ENCODE results near the gene DMRTC2. TPM values are rescaled to one million over a fixed set of nuclear protein-coding genes. Genes with fewer than 3 reads are reported as not detected.

Gene DMRTC2
- total RNA-seq, 1 donor from 2014 or later, result not detected

DNA sequence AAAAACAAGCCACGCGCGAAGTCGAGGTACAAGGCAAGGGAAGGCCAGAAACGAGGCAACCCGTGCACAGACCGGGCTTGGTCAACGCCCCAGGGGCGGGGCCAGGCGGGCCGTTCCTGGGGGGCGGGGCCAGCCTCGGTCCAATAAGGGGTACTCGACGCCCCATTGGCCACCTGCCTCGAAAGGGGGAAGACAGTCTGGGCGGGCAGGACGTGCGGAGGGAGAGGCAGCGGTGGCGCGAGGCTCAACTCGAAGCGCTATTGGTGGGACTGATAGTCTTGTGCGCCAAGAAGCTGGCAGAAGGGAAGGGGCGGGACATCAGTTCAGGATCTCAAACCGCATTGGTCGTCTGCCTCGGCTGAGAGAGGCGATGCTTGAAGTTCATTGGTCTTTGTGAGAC is 241 bp upstream of the DMRTC2 start, which contains the start of gene LYPD4:
LYPD4 (minus strand) TSS at position 83 of the 400 bp plus-strand sequence. CDS start 5,398 bp downstream, outside the sequence.
- no peak within 1 kb of the TSS for H3K4me2 ChIP-seq (ENCODE audit: low read length)
- no peak within 1 kb of the TSS for H3K27ac ChIP-seq (ENCODE audit: low read depth, low read length)
- H3K27me3 ChIP-seq (ENCODE audit: insufficient read depth, low read length), result no peaks in the 10 kb centered on the region
- Mint-ChIP-seq H3K4me3 (ENCODE audit: unreplicated experiment) (no peak within 1 kb of the TSS), H3K27ac (ENCODE audit: unreplicated experiment) (no peak within 1 kb of the TSS), H3K27me3 (ENCODE audit: low read depth, unreplicated experiment) (peaks cover 27% of the 10 kb centered on the region), H3K36me3 (ENCODE audit: low read depth, unreplicated experiment) (no peaks in the 10 kb centered on the region), H3K9me3 (ENCODE audit: unreplicated experiment) (peaks cover 2% of the 10 kb centered on the region), H3K4me1 (ENCODE audit: low read depth, unreplicated experiment) (no peaks in the 10 kb centered on the region)
- FAIRE-seq (no peak), DNase-seq (ENCODE audit: low read depth) (no peak)
- no peaks in the 10 kb centered on the region for H3K36me3 ChIP-seq (ENCODE audit: insufficient read depth, low read length)
- no peaks in the 10 kb centered on the region for H3K4me1 ChIP-seq (ENCODE audit: insufficient read depth, low read length)
- H3K9me3 ChIP-seq (ENCODE audit: insufficient read depth, low read depth, low read length), result no peaks in the 10 kb centered on the region
- no peak within 1 kb of the TSS for H3K9ac ChIP-seq (ENCODE audit: low read length)
- no peaks in the 10 kb centered on the region for H4K20me1 ChIP-seq (ENCODE audit: insufficient read depth, low read length)
- no peak for TF ChIP-seq EZH2 (IDR thresholded peaks at IDR 0.05; ENCODE audit: insufficient read depth, low read length)
- TF ChIP-seq, protein P1, sequence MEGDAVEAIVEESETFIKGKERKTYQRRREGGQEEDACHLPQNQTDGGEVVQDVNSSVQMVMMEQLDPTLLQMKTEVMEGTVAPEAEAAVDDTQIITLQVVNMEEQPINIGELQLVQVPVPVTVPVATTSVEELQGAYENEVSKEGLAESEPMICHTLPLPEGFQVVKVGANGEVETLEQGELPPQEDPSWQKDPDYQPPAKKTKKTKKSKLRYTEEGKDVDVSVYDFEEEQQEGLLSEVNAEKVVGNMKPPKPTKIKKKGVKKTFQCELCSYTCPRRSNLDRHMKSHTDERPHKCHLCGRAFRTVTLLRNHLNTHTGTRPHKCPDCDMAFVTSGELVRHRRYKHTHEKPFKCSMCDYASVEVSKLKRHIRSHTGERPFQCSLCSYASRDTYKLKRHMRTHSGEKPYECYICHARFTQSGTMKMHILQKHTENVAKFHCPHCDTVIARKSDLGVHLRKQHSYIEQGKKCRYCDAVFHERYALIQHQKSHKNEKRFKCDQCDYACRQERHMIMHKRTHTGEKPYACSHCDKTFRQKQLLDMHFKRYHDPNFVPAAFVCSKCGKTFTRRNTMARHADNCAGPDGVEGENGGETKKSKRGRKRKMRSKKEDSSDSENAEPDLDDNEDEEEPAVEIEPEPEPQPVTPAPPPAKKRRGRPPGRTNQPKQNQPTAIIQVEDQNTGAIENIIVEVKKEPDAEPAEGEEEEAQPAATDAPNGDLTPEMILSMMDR (IDR thresholded peaks at IDR 0.05; ENCODE audit: insufficient read depth, low read depth, low read length), result no peak
- no peak within 1 kb of the TSS for H2AFZ ChIP-seq (ENCODE audit: low read depth, low read length)
- H3K4me3 ChIP-seq (ENCODE audit: insufficient read depth, low read depth, low read length), result no peak within 1 kb of the TSS
- no peaks in the 10 kb centered on the region for H3K79me2 ChIP-seq (ENCODE audit: insufficient read depth, low read length)

DNA sequence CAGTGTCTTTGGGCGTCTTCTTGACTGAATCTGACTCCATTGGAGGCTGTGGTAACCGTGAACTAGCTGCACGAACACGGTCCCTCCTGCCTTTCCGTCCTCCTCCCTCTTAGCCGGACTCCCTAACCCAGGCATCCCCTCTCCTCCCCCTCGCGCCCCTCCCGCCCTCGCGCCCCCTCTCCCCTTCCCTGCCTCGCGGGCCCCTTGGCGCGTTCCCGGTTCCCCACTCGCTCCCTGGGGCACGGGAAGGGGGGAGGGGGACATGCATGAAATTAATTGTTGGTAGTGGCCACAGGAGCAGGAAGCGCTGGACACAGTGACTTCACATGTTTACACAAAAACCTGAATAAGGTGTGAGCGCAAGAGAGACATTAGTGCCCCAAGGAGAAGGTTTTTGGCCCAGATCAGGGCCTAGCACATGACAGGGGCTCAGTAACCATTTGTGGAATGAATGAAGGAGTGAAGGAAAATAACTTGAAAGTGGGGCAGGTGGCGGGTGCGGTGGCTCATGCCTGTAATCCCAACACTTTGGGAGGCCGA is 279 bp downstream of the DMRTC2 start:
- TF ChIP-seq, protein P1 (IDR thresholded peaks at IDR 0.05; ENCODE audit: insufficient read depth, low read depth, low read length), result no peak
- TF ChIP-seq EZH2 (IDR thresholded peaks at IDR 0.05; ENCODE audit: insufficient read depth, low read length), result no peak

DNA sequence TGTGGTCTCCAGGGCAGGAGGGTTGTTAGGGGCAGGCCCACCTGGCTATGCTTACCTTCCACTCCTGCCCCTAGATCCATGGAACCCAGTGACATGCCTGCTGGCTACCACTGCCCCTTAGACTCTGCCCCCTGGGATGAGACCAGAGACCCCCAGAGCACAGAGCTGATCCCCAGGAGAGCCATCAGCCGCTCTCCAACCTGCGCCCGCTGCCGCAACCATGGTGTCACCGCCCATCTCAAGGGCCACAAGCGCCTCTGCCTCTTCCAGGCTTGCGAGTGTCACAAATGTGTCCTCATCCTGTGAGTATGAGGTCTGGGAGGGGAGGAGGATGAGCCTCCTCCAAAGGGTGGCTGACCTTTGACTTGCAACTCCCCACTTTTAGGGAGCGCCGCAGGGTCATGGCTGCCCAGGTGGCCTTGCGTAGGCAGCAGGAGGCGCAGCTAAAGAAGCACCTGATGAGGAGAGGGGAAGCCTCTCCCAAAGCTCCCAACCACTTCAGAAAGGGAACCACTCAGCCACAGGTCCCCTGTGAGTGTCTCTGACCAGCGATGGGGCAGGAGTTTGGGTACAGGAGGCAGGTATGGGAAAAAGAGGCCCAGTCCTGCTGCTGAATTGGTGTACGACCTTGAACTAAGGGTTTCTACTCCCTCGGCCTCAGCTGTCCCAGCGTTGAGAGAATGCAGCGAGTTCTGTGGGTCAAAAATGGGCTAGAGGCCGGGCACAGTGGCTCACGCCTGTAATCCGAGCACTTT is 2.7 kb downstream of the DMRTC2 start:
- peaks cover 37% of the 10 kb centered on the region for H3K27me3 Mint-ChIP-seq (ENCODE audit: low read depth, unreplicated experiment)
- Histone ChIP-seq H3K79me2 (ENCODE audit: insufficient read depth, low read length) (no peaks in the 10 kb centered on the region), H3K9me3 (ENCODE audit: insufficient read depth, low read depth, low read length) (no peaks in the 10 kb centered on the region), H3K4me2 (ENCODE audit: low read length) (no peak overlapping the region), H3K9ac (ENCODE audit: low read length) (no peak overlapping the region), H3K4me3 (ENCODE audit: insufficient read depth, low read depth, low read length) (no peak overlapping the region), H3K27ac (ENCODE audit: low read depth, low read length) (no peak overlapping the region), H2AFZ (ENCODE audit: low read depth, low read length) (no peak overlapping the region), H3K4me1 (ENCODE audit: insufficient read depth, low read length) (no peaks in the 10 kb centered on the region), H3K36me3 (ENCODE audit: insufficient read depth, low read length) (no peaks in the 10 kb centered on the region), H3K27me3 (ENCODE audit: insufficient read depth, low read length) (peaks cover 11% of the 10 kb centered on the region), H4K20me1 (ENCODE audit: insufficient read depth, low read length) (no peaks in the 10 kb centered on the region)
- no peak overlapping the region for H3K27ac Mint-ChIP-seq (ENCODE audit: unreplicated experiment)
- DNase-seq (ENCODE audit: low read depth), result no peak
- no peak overlapping the region for H3K4me3 Mint-ChIP-seq (ENCODE audit: unreplicated experiment)
- no peaks in the 10 kb centered on the region for H3K36me3 Mint-ChIP-seq (ENCODE audit: low read depth, unreplicated experiment)
- FAIRE-seq, result no peak
- TF ChIP-seq, protein P1 (IDR thresholded peaks at IDR 0.05; ENCODE audit: insufficient read depth, low read depth, low read length), result no peak
- no peak for TF ChIP-seq EZH2 (IDR thresholded peaks at IDR 0.05; ENCODE audit: insufficient read depth, low read length)
- H3K4me1 Mint-ChIP-seq (ENCODE audit: low read depth, unreplicated experiment), result no peaks in the 10 kb centered on the region
- H3K9me3 Mint-ChIP-seq (ENCODE audit: unreplicated experiment), result peaks cover 2% of the 10 kb centered on the region

More for the DNA sequence above, 279 bp downstream of the DMRTC2 start:
- Mint-ChIP-seq H3K9me3 (ENCODE audit: unreplicated experiment) (peaks cover 2% of the 10 kb centered on the region), H3K4me1 (ENCODE audit: low read depth, unreplicated experiment) (no peaks in the 10 kb centered on the region), H3K27ac (ENCODE audit: unreplicated experiment) (no peak overlapping the region), H3K4me3 (ENCODE audit: unreplicated experiment) (no peak overlapping the region), H3K36me3 (ENCODE audit: low read depth, unreplicated experiment) (no peaks in the 10 kb centered on the region), H3K27me3 (ENCODE audit: low read depth, unreplicated experiment) (peaks cover 28% of the 10 kb centered on the region)
- H3K4me1 ChIP-seq (ENCODE audit: insufficient read depth, low read length), result no peaks in the 10 kb centered on the region
- H3K36me3 ChIP-seq (ENCODE audit: insufficient read depth, low read length), result no peaks in the 10 kb centered on the region
- no peaks in the 10 kb centered on the region for H3K9me3 ChIP-seq (ENCODE audit: insufficient read depth, low read depth, low read length)
- no peak overlapping the region for H3K9ac ChIP-seq (ENCODE audit: low read length)
- H3K27ac ChIP-seq (ENCODE audit: low read depth, low read length), result no peak overlapping the region
- H2AFZ ChIP-seq (ENCODE audit: low read depth, low read length), result no peak overlapping the region
- H4K20me1 ChIP-seq (ENCODE audit: insufficient read depth, low read length), result no peaks in the 10 kb centered on the region
- H3K4me3 ChIP-seq (ENCODE audit: insufficient read depth, low read depth, low read length), result no peak overlapping the region
- no peak overlapping the region for H3K4me2 ChIP-seq (ENCODE audit: low read length)
- H3K27me3 ChIP-seq (ENCODE audit: insufficient read depth, low read length), result no peaks in the 10 kb centered on the region
- H3K79me2 ChIP-seq (ENCODE audit: insufficient read depth, low read length), result no peaks in the 10 kb centered on the region
- no peak for DNase-seq (ENCODE audit: low read depth)
- no peak for FAIRE-seq
